Testis (tissue), 3 donors: Measurements from ENCODE around the gene ADAT1. TPM values are rescaled to one million over a fixed set of nuclear protein-coding genes. Genes with fewer than 3 reads are reported as not detected.

ENCODE experiments used
- DNase-seq: peaks from one replicate; pipeline ENCODE4 v3.0.0-alpha.2; 2019
- H3K27ac ChIP-seq, 2 donors: fragments of 200-600 bp; sonication (generic); one replicate each; pipeline ENCODE4 v1.5.1; 2019
- H3K27me3 ChIP-seq: fragments of 200-600 bp; sonication (generic); one replicate; pipeline ENCODE4 v1.5.1; 2019
- H3K36me3 ChIP-seq: fragments of 200-600 bp; sonication (generic); one replicate; pipeline ENCODE4 v1.5.1; 2017; ENCODE audit warnings: low read depth; ENCODE audit errors: missing control alignments
- H3K4me1 ChIP-seq: fragments of 200-600 bp; sonication (generic); one replicate; pipeline ENCODE4 v1.5.1; 2019
- H3K4me3 ChIP-seq, 2 donors: fragments of 200-600 bp; sonication (generic); one replicate each; pipeline ENCODE4 v1.5.1; 2017 to 2019
- H3K9me3 ChIP-seq: fragments of 200-600 bp; sonication (generic); one replicate; pipeline ENCODE4 v1.5.1; 2017
- CTCF ChIP-seq, 3 experiments: fragments of 450-650 bp in 2 of 3; fragments of 200-600 bp in 1 of 3; sonication (generic) in 1 of 3; IDR thresholded peaks; one replicate each; pipeline ENCODE4 v1.5.1; 2016 to 2019; ENCODE audit warnings: antibody characterized with exemption in 3 of 3, mild to moderate bottlenecking in 2 of 3, moderate library complexity in 1 of 3
- POLR2A ChIP-seq: fragments of 450-650 bp; IDR thresholded peaks from one replicate; pipeline ENCODE4 v1.6.1; 2017; ENCODE audit warnings: antibody characterized with exemption, mild to moderate bottlenecking, moderate library complexity
- WGBS, 2 donors: methylation state at CpG; one replicate each; pipeline ENCODE4 v1.1.5; 2018; 5-methylcytosine and 5-hydroxymethylcytosine counted together
- intact Hi-C: fragments of 100-400 bp; cut with DNase I; formaldehyde crosslinking; loops from one replicate; pipeline ENCODE4 v1.15.1; 2023; ENCODE audit warnings: low total_unique reads
- polyA plus RNA-seq: library from polyadenylated mRNA; stranded (reverse); fragments of 350-450 nt; fragmentation: Illumina TruSeq; extraction: RNeasy Lipid Tissue Mini Kit (QIAGEN cat#74804); gene quantifications from one replicate; pipeline ENCODE4 v1.2.3, GENCODE V29; 2014; ENCODE audit warnings: low read depth, low replicate concordance; ENCODE audit not compliant: insufficient read depth
- total RNA-seq, 2 donors: library from RNA; depleted of rRNA; stranded (reverse); fragments of >200 nt; gene quantifications; one replicate each; pipeline ENCODE4 v1.2.3, GENCODE V29; 2016

ADAT1 gene
- total and polyA plus RNA-seq, 3 donors from 2014 or later, result 84.2 to 172 (median 104) TPM

- intact Hi-C loops, result no loop called here
- Histone ChIP-seq H3K27me3 (no peaks in the 10 kb centered on the region), H3K36me3 (no peaks in the 10 kb centered on the region), H3K27ac (peak within 1 kb of the TSS; percentile 77 to 82), H3K9me3 (no peaks in the 10 kb centered on the region), H3K4me3 (peak within 1 kb of the TSS; percentile 93 to 98), H3K4me1 (no peaks in the 10 kb centered on the region)
- peak; percentile 89 for DNase-seq
- TF ChIP-seq POLR2A (peak; percentile 56), CTCF (IDR thresholded peaks at IDR 0.05) (no peak)
- WGBS, 2 donors, result 0 to 1% methylated on average over 12 to 66 of the region's 69 CpGs
Observed at GRCh38 chr16:75566040-75566757, 56.9 kb downstream of the ADAT1 start, which contains the start of gene GABARAPL2. Gene GABARAPL2, plus strand, starts transcription at chr16:75566379. Its CDS starts 108 bp downstream, at chr16:75566487.

DNA sequence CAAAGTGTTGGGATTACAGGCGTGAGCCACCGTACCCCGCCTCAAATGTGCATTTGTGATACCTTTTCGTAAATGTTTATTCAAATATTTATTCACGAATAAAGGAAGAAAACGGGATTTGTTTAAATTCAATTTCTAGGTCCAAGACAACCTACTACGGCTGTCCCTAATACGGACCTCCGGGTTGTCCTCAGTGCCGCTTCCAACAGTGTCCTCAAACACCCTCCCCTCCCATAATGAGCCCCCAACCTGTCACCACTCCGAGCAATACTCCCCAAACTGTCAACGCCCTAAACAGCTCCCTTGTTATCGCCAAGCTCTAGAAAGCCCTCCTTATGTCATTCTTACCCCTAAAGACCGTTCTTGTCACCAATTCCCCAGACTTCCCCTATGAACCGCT lies 57.4 kb downstream of the ADAT1 start:
- Histone ChIP-seq H3K27ac (peak overlapping the region in 1 of 2 donors; percentile 77), H3K36me3 (no peaks in the 10 kb centered on the region), H3K4me1 (no peaks in the 10 kb centered on the region), H3K4me3 (peak overlapping the region; percentile 93 to 98), H3K9me3 (no peaks in the 10 kb centered on the region), H3K27me3 (no peaks in the 10 kb centered on the region)
- DNase-seq, result no peak
- 18 to 19% methylated on average over 15 of the region's 15 CpGs for WGBS, 2 donors
- intact Hi-C loops, result no loop called here
- TF ChIP-seq CTCF (IDR thresholded peaks at IDR 0.05) (no peak), POLR2A (no peak)

DNA sequence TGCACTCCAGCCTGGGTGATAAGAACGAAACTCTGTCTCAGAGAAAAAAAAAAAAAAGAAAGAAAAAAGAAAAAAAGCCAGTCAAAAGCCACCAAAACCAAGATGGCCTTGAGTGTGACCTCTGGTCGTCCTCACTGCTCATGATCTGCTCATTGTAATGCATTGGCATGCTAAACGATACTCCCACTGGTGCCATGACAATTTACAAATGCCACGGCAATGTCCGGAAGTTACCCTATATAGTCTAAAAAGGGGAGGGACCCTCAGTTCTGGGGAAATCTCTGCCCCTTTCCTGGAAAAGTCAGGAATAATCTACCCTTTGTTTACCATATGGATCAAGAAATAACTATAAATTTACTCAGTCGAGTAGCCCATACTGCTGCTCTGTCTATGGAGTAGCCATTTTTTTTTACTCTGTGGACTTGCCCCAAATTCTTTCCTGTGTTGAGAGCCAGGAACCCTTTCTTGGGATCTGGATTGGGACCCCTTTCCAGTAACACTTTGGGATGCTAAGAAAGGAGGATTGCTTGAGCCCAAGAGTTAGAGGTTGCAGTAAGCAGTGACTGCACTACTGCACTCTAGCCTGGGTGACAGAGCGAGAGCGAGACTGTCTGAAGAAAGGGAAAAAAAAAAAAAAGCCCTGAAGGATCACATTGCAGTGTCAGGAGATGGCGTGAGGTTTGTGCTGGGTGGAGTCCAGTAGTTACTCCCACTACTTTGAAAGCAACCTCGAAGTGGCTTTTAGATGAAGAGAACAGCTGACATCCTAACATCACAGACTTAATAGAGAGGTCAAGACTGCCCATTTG lies 63.3 kb downstream of the ADAT1 start:
- H3K27ac ChIP-seq, result peak overlapping the region; percentile 9 to 72
- H3K27me3 ChIP-seq, result no peaks in the 10 kb centered on the region

DNA sequence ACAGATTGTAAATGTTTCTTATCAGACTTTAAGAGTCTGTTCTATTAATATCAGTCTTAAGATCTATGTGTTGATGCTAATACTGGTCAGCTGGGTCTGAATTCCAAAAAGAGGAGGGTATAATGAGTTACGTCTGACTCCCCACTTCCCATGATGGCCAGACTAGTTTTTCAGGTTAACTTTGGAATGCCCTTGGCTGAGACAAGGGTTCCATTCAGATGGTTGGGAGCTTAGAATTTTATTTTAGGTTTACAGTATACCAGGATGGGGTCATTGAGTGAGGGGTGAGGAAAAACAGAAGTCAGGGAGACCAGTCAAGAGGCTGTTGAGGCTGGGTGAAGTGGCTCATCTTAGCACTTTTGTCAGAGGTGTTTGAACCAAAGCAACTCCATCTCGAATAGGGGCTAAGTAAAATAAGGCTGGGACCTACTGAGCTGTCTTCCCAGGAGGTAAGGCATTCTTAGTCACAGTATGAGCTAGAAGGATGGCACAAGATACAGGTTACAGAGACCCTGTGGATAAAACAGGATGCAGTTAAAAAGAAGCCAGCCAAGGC lies 64.2 kb downstream of the ADAT1 start:
- WGBS, 2 donors, result 75 to 83% methylated on average over 2 of the region's 2 CpGs
- Histone ChIP-seq H3K27me3 (no peaks in the 10 kb centered on the region), H3K27ac (peak overlapping the region; percentile 9 to 72), H3K4me1 (peaks cover 12% of the 10 kb centered on the region), H3K36me3 (no peaks in the 10 kb centered on the region), H3K4me3 (no peak overlapping the region), H3K9me3 (no peaks in the 10 kb centered on the region)
- intact Hi-C loops, result no loop called here
- DNase-seq, result no peak
- TF ChIP-seq CTCF (IDR thresholded peaks at IDR 0.05) (no peak), POLR2A (no peak)

More for the DNA sequence above, 63.3 kb downstream of the ADAT1 start:
- intact Hi-C loops, result no loop called here
- DNase-seq, result peak; percentile 73
- H3K36me3 ChIP-seq, result no peaks in the 10 kb centered on the region
- H3K4me3 ChIP-seq, result no peak overlapping the region
- no peaks in the 10 kb centered on the region for H3K9me3 ChIP-seq
- peaks cover 9% of the 10 kb centered on the region for H3K4me1 ChIP-seq
- WGBS, 2 donors, result 39 to 52% methylated on average over 10 of the region's 10 CpGs
- TF ChIP-seq POLR2A, result no peak
- TF ChIP-seq CTCF (IDR thresholded peaks at IDR 0.05), result no peak
